HCT116 (cell line): ENCODE results near the gene MAP1S. TPM values are rescaled to one million over a fixed set of nuclear protein-coding genes. Genes with fewer than 3 reads are reported as not detected.

ENCODE experiments used
- ATAC-seq: fragments of 200-7000 bp; cut with Tn5 transposase; 2 replicates; pipeline ENCODE4 v1.9.1; 2020; ENCODE audit warnings: mild to moderate bottlenecking, moderate library complexity
- BruUV-seq: library from RNA; stranded (reverse); fragments of 400-500 nt; replicated peaks from 2 replicates; lab custom pipeline; 2021; lab: Mats Ljungman, UMichigan
- CTCF ChIA-PET: fragments of 300-600 bp; sonication (Branson Sonifier 250); formaldehyde crosslinking; loops from one replicate; lab custom pipeline; 2021; ENCODE audit warnings: antibody characterized with exemption; lab: Charles Lee
- POLR2A ChIA-PET: fragments of 300-600, 350-600 bp; sonication (Branson Sonifier 250); formaldehyde crosslinking; loops from one replicate; lab custom pipeline; 2021; ENCODE audit warnings: antibody characterized with exemption; lab: Charles Lee
- RAD21 ChIA-PET, 2 experiments: fragments of 300-600 bp; sonication (Branson Sonifier 250); formaldehyde crosslinking; loops; one replicate each; lab custom pipeline; 2023; ENCODE audit warnings: low total read pairs in 2 of 2; ENCODE audit not compliant: uncharacterized antibody in 2 of 2, unreplicated experiment in 2 of 2, low non-redundant PET in 1 of 2; lab: Charles Lee
- DNase-seq: peaks from one replicate; pipeline ENCODE4 v3.0.0-alpha.2; 2010; ENCODE audit warnings: low read depth, low spot score
- H2AFZ ChIP-seq: fragments of 200-600 bp; shearing (Covaris generic), sonication (generic); 2 replicates; pipeline ENCODE4 v1.6.1; 2017; ENCODE audit warnings: low read depth, mixed run types, mixed read lengths, antibody characterized with exemption, low read length; ENCODE audit not compliant: poor library complexity, severe bottlenecking
- H3K27ac ChIP-seq: 2 replicates; pipeline ENCODE4 v1.5.1; 2012; ENCODE audit warnings: low read depth, low read length
- H3K27me3 ChIP-seq: fragments of 200-600 bp; sonication (generic); 2 replicates; pipeline ENCODE4 v1.6.1; 2016; ENCODE audit warnings: mixed run types, low read length, mixed read lengths; ENCODE audit not compliant: insufficient read depth
- H3K36me3 ChIP-seq, 2 experiments: fragments of 200-500 bp in 1 of 2; fragments of 200-600 bp in 1 of 2; sonication (Bioruptor generic) in 1 of 2; sonication (generic) in 1 of 2; 2 replicates each; pipeline versions ENCODE4 v1.5.1 to v1.6.1; 2014 to 2016; ENCODE audit warnings: low read length in 2 of 2, inconsistent platforms in 1 of 2, mixed read lengths in 1 of 2, mixed run types in 1 of 2; ENCODE audit not compliant: insufficient read depth in 2 of 2, control insufficient read depth in 1 of 2
- H3K4me1 ChIP-seq, 2 experiments: fragments of 200-600 bp in 1 of 2; sonication (generic) in 1 of 2; 2 replicates each; pipeline versions ENCODE4 v1.5.1 to v1.6.1; 2012 to 2017; ENCODE audit warnings: low read length in 2 of 2, inconsistent platforms in 1 of 2, mild to moderate bottlenecking in 1 of 2, mixed read lengths in 1 of 2, mixed run types in 1 of 2, moderate library complexity in 1 of 2; ENCODE audit not compliant: insufficient read depth in 2 of 2, control insufficient read depth in 1 of 2
- H3K4me2 ChIP-seq: fragments of 200-600 bp; sonication (generic); 2 replicates; pipeline ENCODE4 v1.6.1; 2017; ENCODE audit warnings: mixed run types, low read length, mixed read lengths
- H3K4me3 ChIP-seq, 2 experiments: fragments of 200-600 bp in 1 of 2; sonication (generic) in 1 of 2; replicated peaks in 1 of 2; 2 replicates each; pipeline ENCODE4 v1.5.1; 2011 to 2016; ENCODE audit warnings: low read length in 2 of 2, control low read depth in 1 of 2, low read depth in 1 of 2, mild to moderate bottlenecking in 1 of 2, mixed read lengths in 1 of 2, mixed run types in 1 of 2
- H3K79me2 ChIP-seq: fragments of 200-600 bp; sonication (generic); 2 replicates; pipeline ENCODE4 v1.6.1; 2017; ENCODE audit warnings: mild to moderate bottlenecking, mixed run types, low read length, moderate library complexity, mixed read lengths; ENCODE audit not compliant: insufficient read depth
- H3K9ac ChIP-seq: fragments of 200-600 bp; sonication (generic); 2 replicates; pipeline ENCODE4 v1.6.1; 2016; ENCODE audit warnings: low read length, mixed read lengths
- H3K9me2 ChIP-seq: fragments of 200-600 bp; sonication (generic), shearing (Covaris generic); 2 replicates; pipeline ENCODE4 v1.6.1; 2017; ENCODE audit warnings: mixed run types, mild to moderate bottlenecking, moderate library complexity; ENCODE audit not compliant: insufficient read depth
- H3K9me3 ChIP-seq, 2 experiments: fragments of 200-500 bp in 1 of 2; fragments of 200-600 bp in 1 of 2; sonication (Bioruptor generic) in 1 of 2; sonication (generic) in 1 of 2; 2 replicates each; pipeline ENCODE4 v1.6.1; 2014 to 2017; ENCODE audit warnings: low read length in 2 of 2, mixed read lengths in 2 of 2, inconsistent platforms in 1 of 2, low read depth in 1 of 2, mild to moderate bottlenecking in 1 of 2, mixed run types in 1 of 2, moderate library complexity in 1 of 2; ENCODE audit not compliant: control insufficient read depth in 1 of 2, insufficient read depth in 1 of 2
- H4K20me1 ChIP-seq: fragments of 200-600 bp; sonication (generic), shearing (Covaris generic); 2 replicates; pipeline ENCODE4 v1.6.1; 2017; ENCODE audit warnings: mixed run types, mild to moderate bottlenecking, moderate library complexity; ENCODE audit not compliant: insufficient read depth
- ATF3 ChIP-seq: IDR thresholded peaks from 2 replicates; pipeline ENCODE4 v1.6.1; 2012
- CBX3 ChIP-seq: IDR thresholded peaks from 2 replicates; pipeline ENCODE4 v1.6.1; 2012; ENCODE audit warnings: low read depth
- CEBPB ChIP-seq: IDR thresholded peaks from 2 replicates; pipeline ENCODE4 v1.6.1; 2012; ENCODE audit warnings: low read depth
- CTCF ChIP-seq, 3 experiments: fragments of 200-600 bp in 1 of 3; sonication (generic) in 1 of 3; IDR thresholded peaks in 2 of 3; conservative IDR thresholded peaks in 1 of 3; 2 replicates each; pipeline ENCODE4 v1.5.1; 2012 to 2017; ENCODE audit warnings: low read depth in 2 of 3, low read length in 2 of 3, antibody characterized with exemption in 1 of 3, borderline replicate concordance in 1 of 3, control low read depth in 1 of 3, mild to moderate bottlenecking in 1 of 3, mixed read lengths in 1 of 3, mixed run types in 1 of 3, moderate library complexity in 1 of 3; ENCODE audit not compliant: insufficient read depth in 1 of 3
- ELF1 ChIP-seq: IDR thresholded peaks from 2 replicates; pipeline ENCODE4 v1.6.1; 2012; ENCODE audit warnings: low read depth, borderline replicate concordance
- EZH2 ChIP-seq: fragments of 200-600 bp; sonication (generic); IDR thresholded peaks from 2 replicates; pipeline ENCODE4 v1.6.1; 2017; ENCODE audit warnings: antibody characterized with exemption, mixed run types
- EZH2phosphoT487 ChIP-seq: fragments of 200-600 bp; IDR thresholded peaks from 2 replicates; pipeline ENCODE4 v1.6.1; 2018; ENCODE audit warnings: antibody characterized with exemption, borderline replicate concordance
- FOSL1 ChIP-seq: IDR thresholded peaks from 2 replicates; pipeline ENCODE4 v1.6.1; 2012; ENCODE audit warnings: low read depth
- JUND ChIP-seq: IDR thresholded peaks from 2 replicates; pipeline ENCODE4 v1.6.1; 2012
- REST ChIP-seq: IDR thresholded peaks from 2 replicates; pipeline ENCODE4 v1.6.1; 2012; ENCODE audit warnings: low read depth
- SRF ChIP-seq: IDR thresholded peaks from 2 replicates; pipeline ENCODE4 v1.6.1; 2012; ENCODE audit warnings: low read depth
- YY1 ChIP-seq: IDR thresholded peaks from 2 replicates; pipeline ENCODE4 v1.6.1; 2011; ENCODE audit warnings: low read length, low read depth, moderate library complexity, mild to moderate bottlenecking; ENCODE audit not compliant: insufficient replicate concordance; ENCODE audit errors: extremely low read depth
- ZFX ChIP-seq: fragments of 450-650 bp; IDR thresholded peaks from 2 replicates; pipeline ENCODE4 v1.6.1; 2017
- ZNF274 ChIP-seq: fragments of 200-500 bp; sonication (Bioruptor generic); IDR thresholded peaks from 2 replicates; pipeline ENCODE4 v1.6.1; 2014; ENCODE audit warnings: mild to moderate bottlenecking, low read depth, low read length, inconsistent platforms
- intact Hi-C: fragments of 100-400 bp; cut with micrococcal nuclease; formaldehyde crosslinking; loops from 2 replicates; pipeline ENCODE4 v1.10.0; 2022
- total RNA-seq: library from RNA; stranded (reverse); gene quantifications from one replicate; pipeline ENCODE4 v1.2.1, GENCODE V29; 2021; ENCODE audit not compliant: unreplicated experiment

Gene MAP1S
- total RNA-seq, 1 experiment from 2014 or later = 80.8 TPM

GRCh38 chr19:17758515-17758914 lies 39.2 kb downstream of the MAP1S start:
- no peak for ATAC-seq
- no peak for TF ChIP-seq CBX3
- TF ChIP-seq CTCF (IDR thresholded peaks at IDR 0.05 in 2 of 3, conservative IDR thresholded peaks at IDR 0.05 in 1 of 3; ENCODE audit: borderline replicate concordance in 1 of 3, insufficient read depth in 1 of 3, low read depth in 2 of 3, low read length in 2 of 3) = no peak
- TF ChIP-seq, all 23 proteins: peak for 0
- Histone ChIP-seq H3K27ac (no peak overlapping the region), H3K9me2 (no peaks in the 10 kb centered on the region), H3K9ac (no peak overlapping the region), H3K79me2 (no peaks in the 10 kb centered on the region), H3K9me3 (no peaks in the 10 kb centered on the region), H3K36me3 (no peaks in the 10 kb centered on the region), H4K20me1 (no peaks in the 10 kb centered on the region), H3K4me1 (peaks cover 12 to 38% of the 10 kb centered on the region in 2 experiments), H3K4me3 (no peak overlapping the region), H3K27me3 (no peaks in the 10 kb centered on the region), H3K4me2 (peak overlapping the region; percentile 23; the same call in 1 of the 2 replicates), H2AFZ (no peak overlapping the region)
- POLR2A ChIA-PET = no interaction called here
- RAD21 ChIA-PET = no interaction called here
- CTCF ChIA-PET = interaction anchor here (1.4 to 1.7 kb wide), 2 partner anchors 8 to 153 kb away, joined by 3 to 7 read pairs; no protein-coding TSS in a partner anchor
- no TSS peak for BruUV-seq
- no peak for DNase-seq
- intact Hi-C loops = no loop called here

- no peak for ATAC-seq
- TF ChIP-seq YY1 = no peak
- no peak for TF ChIP-seq CBX3
- TF ChIP-seq EZH2 = no peak
- no peak for TF ChIP-seq CEBPB
- TF ChIP-seq ZNF274 = no peak
- no peak for TF ChIP-seq REST
- no peak for TF ChIP-seq JUND
- no peak for TF ChIP-seq ATF3
- no peak for TF ChIP-seq SRF
- no peak for TF ChIP-seq FOSL1
- no peak for TF ChIP-seq ELF1
- TF ChIP-seq EZH2phosphoT487 = no peak
- no peak for TF ChIP-seq ZFX
Measured at GRCh38 chr19:17761148-17761547, 41.9 kb downstream of the MAP1S start.

More at GRCh38 chr19:17761148-17761547, 41.9 kb downstream of the MAP1S start:
- intact Hi-C loops = no loop called here
- H3K27ac ChIP-seq = no peak overlapping the region
- ChIA-PET POLR2A (no interaction called here), CTCF (interaction anchor here (1.4 kb wide), 1 partner anchor 14 kb away, joined by 3 read pairs; no protein-coding TSS in a partner anchor), RAD21 (no interaction called here)
- H3K27me3 ChIP-seq = no peaks in the 10 kb centered on the region
- no peak overlapping the region for H3K4me3 ChIP-seq
- no peak overlapping the region for H3K4me2 ChIP-seq
- H3K36me3 ChIP-seq = no peaks in the 10 kb centered on the region
- no peaks in the 10 kb centered on the region for H3K9me3 ChIP-seq
- DNase-seq = no peak
- no peak overlapping the region for H3K9ac ChIP-seq
- H3K9me2 ChIP-seq = no peaks in the 10 kb centered on the region
- no peaks in the 10 kb centered on the region for H3K79me2 ChIP-seq
- no peaks in the 10 kb centered on the region for H4K20me1 ChIP-seq
- peaks cover 25 to 50% of the 10 kb centered on the region in 2 experiments for H3K4me1 ChIP-seq
- H2AFZ ChIP-seq = no peak overlapping the region
- BruUV-seq = no TSS peak
